ENCODE data around the gene EFS. TPM values are rescaled to one million over a fixed set of nuclear protein-coding genes. Genes with fewer than 3 reads are reported as not detected.
A peak's percentile ranks its signal among the peaks of the same experiment; 100 is the strongest.

The EFS gene
- total and polyA plus RNA-seq, 12 donors: 1.1 to 6.0 (median 2.3) TPM

GRCh38 chr14:23408307-23408630 lies 43.3 kb upstream of the EFS start:
- 13 to 33% methylated on average over 5 of the region's 5 CpGs for WGBS, 2 donors
- intact Hi-C loops (cut with DNase I): loop anchor here in 2 of 10 donors (2.0 kb wide), 1 partner anchor 35 kb away; no protein-coding TSS in a partner anchor
- TF ChIP-seq CTCF (IDR thresholded peaks at IDR 0.05): no peak
- Histone ChIP-seq H3K9me3 (no peaks in the 10 kb centered on the region), H3K4me1 (peaks cover 0 to 46% (median 7%) of the 10 kb centered on the region in 9 donors), H3K27ac (peak overlapping the region in 9 of 10 donors; percentile 46 to 87 (median 75)), H3K27me3 (peaks cover 0 to 10% (median 0%) of the 10 kb centered on the region in 7 donors), H3K4me3 (peak overlapping the region in 1 of 10 donors; percentile 24), H3K36me3 (peaks cover 0 to 47% (median 0%) of the 10 kb centered on the region in 9 donors)
- ATAC-seq: peak in 2 of 8 donors; percentile 33 to 39
- no peak for DNase-seq

GRCh38 chr14:23407516-23408306 lies 42.7 kb upstream of the EFS start, which contains the start of gene MYH6:
Gene MYH6, minus strand, starts transcription at chr14:23408273. Its CDS starts 1,050 bp downstream, at chr14:23407223.
- no peak for TF ChIP-seq CTCF (IDR thresholded peaks at IDR 0.05)
- Histone ChIP-seq H3K36me3 (peaks cover 0 to 47% (median 0%) of the 10 kb centered on the region in 9 donors), H3K27me3 (peaks cover 0 to 10% (median 0%) of the 10 kb centered on the region in 7 donors), H3K4me3 (peak within 1 kb of the TSS in 3 of 10 donors; percentile 5 to 33 (median 24)), H3K4me1 (peaks cover 0 to 46% (median 7%) of the 10 kb centered on the region in 9 donors), H3K27ac (peak within 1 kb of the TSS; percentile 26 to 87 (median 72)), H3K9me3 (no peaks in the 10 kb centered on the region)
- intact Hi-C loops (cut with DNase I): loop anchor here in 2 of 10 donors (2.0 kb wide), 1 partner anchor 35 kb away; no protein-coding TSS in a partner anchor
- DNase-seq (no peak), ATAC-seq (no peak)
- 40 to 53% methylated on average over 15 of the region's 15 CpGs for WGBS, 2 donors

GRCh38 chr14:23406725-23407355 lies 41.9 kb upstream of the EFS start:
- DNase-seq (no peak), ATAC-seq (no peak)
- H3K4me1 ChIP-seq: peaks cover 0 to 46% (median 8%) of the 10 kb centered on the region in 9 donors
- H3K4me3 ChIP-seq: peak overlapping the region in 4 of 10 donors; percentile 5 to 33 (median 15)
- no peaks in the 10 kb centered on the region for H3K9me3 ChIP-seq
- peak overlapping the region in 9 of 10 donors; percentile 26 to 87 (median 70) for H3K27ac ChIP-seq
- H3K36me3 ChIP-seq: peaks cover 0 to 46% (median 0%) of the 10 kb centered on the region in 9 donors
- TF ChIP-seq CTCF (IDR thresholded peaks at IDR 0.05): no peak
- intact Hi-C loops (cut with DNase I): no loop called here
- H3K27me3 ChIP-seq: peaks cover 0 to 10% (median 0%) of the 10 kb centered on the region in 7 donors
- 44 to 59% methylated on average over 15 of the region's 15 CpGs for WGBS, 2 donors

GRCh38 chr14:23406244-23406643 lies 41.3 kb upstream of the EFS start:
- no peak for ATAC-seq
- WGBS, 2 donors: 36 to 41% methylated on average over 4 of the region's 4 CpGs
- no peak for TF ChIP-seq CTCF (IDR thresholded peaks at IDR 0.05)
- H3K36me3 ChIP-seq: peaks cover 0 to 50% (median 0%) of the 10 kb centered on the region in 9 donors
- no peak for DNase-seq
- peaks cover 0 to 46% (median 8%) of the 10 kb centered on the region in 9 donors for H3K4me1 ChIP-seq
- H3K9me3 ChIP-seq: no peaks in the 10 kb centered on the region
- H3K27me3 ChIP-seq: peaks cover 0 to 10% (median 0%) of the 10 kb centered on the region in 7 donors
- intact Hi-C loops (cut with DNase I): no loop called here
- H3K4me3 ChIP-seq: peak overlapping the region in 4 of 10 donors; percentile 5 to 33 (median 15)
- peak overlapping the region in 9 of 10 donors; percentile 9 to 87 (median 69) for H3K27ac ChIP-seq
